Measurements from ENCODE around the gene LRP2.

LRP2 gene

DNA sequence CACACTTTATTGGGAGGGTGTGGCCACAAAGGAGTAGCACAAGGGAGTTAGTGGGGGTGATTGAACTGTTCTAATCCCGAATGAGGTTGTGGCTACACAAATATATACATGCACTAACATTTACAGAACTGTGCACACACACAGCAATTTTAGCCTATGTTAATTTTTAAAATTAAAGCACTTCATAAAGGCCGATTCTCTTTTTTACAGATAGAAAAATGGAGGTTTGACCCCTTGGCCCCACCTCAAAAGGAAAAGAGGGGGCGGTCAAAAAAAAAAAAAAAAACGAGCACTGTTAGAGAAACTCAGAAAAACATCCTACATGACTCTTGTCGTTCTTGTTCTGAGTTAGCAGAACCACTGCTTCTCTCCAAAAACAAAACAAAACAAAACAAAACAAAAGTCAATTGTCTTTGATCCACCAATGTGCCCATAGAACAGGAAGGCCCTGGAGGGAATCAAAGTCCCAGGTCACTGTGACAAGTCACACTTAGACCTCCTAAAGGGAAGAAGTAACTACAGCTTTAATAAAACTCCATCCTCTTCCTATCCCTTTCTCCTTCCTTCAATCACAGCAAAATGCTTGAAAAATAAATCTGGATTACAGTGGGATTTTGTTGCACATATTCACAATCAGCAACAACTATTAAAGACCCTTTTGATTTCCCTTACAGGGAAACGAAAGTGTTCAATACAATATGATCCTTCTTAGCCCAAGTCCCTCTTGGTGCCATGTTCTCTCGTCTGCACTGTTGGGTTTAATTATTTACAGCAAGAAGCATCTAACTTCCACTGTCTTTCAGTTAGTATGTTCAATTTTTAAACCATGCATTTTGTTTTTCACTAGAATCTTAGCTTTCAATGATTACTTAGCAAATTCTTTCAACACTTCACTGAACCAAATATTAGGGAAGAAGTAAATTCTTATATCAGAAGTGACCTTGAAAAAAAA is 16.6 kb downstream of the LRP2 start:
- no peak overlapping the region for H3K27ac ChIP-seq
- intact Hi-C loops (cut with DNase I; ENCODE audit: low total_unique reads), result no loop called here
- H3K9me3 ChIP-seq, result no peaks in the 10 kb centered on the region
- no peak for DNase-seq
- TF ChIP-seq, protein P1, sequence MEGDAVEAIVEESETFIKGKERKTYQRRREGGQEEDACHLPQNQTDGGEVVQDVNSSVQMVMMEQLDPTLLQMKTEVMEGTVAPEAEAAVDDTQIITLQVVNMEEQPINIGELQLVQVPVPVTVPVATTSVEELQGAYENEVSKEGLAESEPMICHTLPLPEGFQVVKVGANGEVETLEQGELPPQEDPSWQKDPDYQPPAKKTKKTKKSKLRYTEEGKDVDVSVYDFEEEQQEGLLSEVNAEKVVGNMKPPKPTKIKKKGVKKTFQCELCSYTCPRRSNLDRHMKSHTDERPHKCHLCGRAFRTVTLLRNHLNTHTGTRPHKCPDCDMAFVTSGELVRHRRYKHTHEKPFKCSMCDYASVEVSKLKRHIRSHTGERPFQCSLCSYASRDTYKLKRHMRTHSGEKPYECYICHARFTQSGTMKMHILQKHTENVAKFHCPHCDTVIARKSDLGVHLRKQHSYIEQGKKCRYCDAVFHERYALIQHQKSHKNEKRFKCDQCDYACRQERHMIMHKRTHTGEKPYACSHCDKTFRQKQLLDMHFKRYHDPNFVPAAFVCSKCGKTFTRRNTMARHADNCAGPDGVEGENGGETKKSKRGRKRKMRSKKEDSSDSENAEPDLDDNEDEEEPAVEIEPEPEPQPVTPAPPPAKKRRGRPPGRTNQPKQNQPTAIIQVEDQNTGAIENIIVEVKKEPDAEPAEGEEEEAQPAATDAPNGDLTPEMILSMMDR (IDR thresholded peaks at IDR 0.05), result no peak
- H3K4me3 ChIP-seq, result no peak overlapping the region
- H3K27me3 ChIP-seq, result peaks cover 0 to 5% of the 10 kb centered on the region in 2 donors
- H3K4me1 ChIP-seq, result no peaks in the 10 kb centered on the region
- no peaks in the 10 kb centered on the region for H3K36me3 ChIP-seq

DNA sequence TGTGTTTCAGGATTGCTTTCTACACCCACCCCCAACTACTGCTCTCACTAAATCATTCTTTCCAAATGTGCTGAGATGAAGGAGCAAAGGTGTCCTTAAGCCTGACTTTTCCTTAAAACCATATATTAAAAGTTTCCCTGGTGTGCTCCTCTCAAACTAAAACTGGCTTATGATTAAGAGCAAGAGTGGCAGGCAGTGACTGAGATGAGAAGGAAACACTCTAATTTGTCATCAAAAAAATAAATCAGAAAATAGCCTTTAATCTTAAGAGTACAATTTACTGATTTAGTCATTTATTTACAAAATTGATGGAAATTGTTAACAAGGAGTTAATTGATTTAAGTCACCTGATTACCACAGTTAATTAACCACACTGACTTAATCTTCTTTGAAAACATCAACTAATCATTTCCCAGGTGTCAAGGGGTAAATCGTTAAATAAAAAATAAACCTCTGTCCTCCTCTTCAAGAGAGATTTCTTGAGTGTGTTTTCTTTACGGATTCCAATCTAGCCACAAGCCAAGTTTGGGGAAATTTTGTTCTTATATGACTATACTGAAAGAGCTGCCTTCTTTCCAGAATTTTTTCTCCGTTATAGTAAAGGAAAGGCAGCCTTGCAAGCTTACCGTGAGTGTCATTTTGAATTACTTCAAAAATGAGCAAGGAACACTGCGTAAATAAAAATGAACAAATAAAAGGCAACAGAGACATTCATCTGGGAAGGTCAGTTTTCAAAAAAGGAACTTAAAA is 17.4 kb downstream of the LRP2 start:
- DNase-seq, result no peak
- Histone ChIP-seq H3K36me3 (no peaks in the 10 kb centered on the region), H3K9me3 (no peaks in the 10 kb centered on the region), H3K27me3 (peaks cover 0 to 5% of the 10 kb centered on the region in 2 donors), H3K4me1 (no peaks in the 10 kb centered on the region), H3K27ac (no peak overlapping the region), H3K4me3 (no peak overlapping the region)
- intact Hi-C loops (cut with DNase I; ENCODE audit: low total_unique reads), result no loop called here
- TF ChIP-seq, protein P1 (IDR thresholded peaks at IDR 0.05), result no peak

DNA sequence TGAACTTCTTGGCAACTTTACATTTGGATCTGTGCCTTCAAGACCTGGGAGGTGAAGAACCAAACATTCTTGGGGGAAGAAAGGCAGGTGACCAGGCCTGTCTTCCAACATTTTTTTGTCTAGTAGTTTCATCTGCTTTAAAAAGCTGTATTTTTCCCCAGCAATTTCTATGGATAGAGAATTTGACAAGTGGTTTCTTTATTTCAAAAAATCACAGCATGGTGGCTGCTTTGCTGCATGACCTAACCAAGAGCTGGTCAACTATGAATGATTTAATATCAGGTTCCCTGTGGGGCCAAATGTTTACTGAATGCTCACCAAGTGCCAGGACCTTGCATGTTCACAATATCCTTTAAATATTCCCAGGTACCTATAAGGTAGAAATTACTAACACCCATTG is 19.1 kb downstream of the LRP2 start:
- H3K27ac ChIP-seq, result no peak overlapping the region
- intact Hi-C loops (cut with DNase I; ENCODE audit: low total_unique reads), result no loop called here
- TF ChIP-seq, protein P1 (IDR thresholded peaks at IDR 0.05), result no peak
- peaks cover 0 to 5% of the 10 kb centered on the region in 2 donors for H3K27me3 ChIP-seq
- no peaks in the 10 kb centered on the region for H3K4me1 ChIP-seq
- H3K9me3 ChIP-seq, result no peaks in the 10 kb centered on the region
- DNase-seq, result no peak
- no peaks in the 10 kb centered on the region for H3K36me3 ChIP-seq
- no peak overlapping the region for H3K4me3 ChIP-seq

DNA sequence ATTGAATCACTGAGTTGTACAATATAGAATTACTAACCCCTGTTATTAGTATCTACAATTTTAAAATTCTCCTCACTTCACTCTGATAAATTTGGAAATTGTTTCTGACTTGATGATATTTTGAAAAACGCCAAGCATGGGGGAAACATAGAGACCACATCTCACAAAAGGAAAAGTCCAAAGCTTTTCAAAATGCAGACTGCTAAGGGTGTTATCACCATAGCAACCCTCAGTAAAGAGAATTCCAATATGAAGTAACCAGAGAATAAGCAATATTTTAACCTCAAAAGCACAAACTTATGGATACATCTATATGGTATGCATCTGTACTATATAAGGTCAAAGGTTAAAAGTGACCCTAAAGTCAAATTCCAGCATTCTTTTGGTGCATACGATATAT is 22.7 kb downstream of the LRP2 start:
- Histone ChIP-seq H3K27ac (no peak overlapping the region), H3K4me1 (no peaks in the 10 kb centered on the region), H3K4me3 (no peak overlapping the region), H3K27me3 (peaks cover 0 to 5% of the 10 kb centered on the region in 2 donors), H3K9me3 (no peaks in the 10 kb centered on the region), H3K36me3 (no peaks in the 10 kb centered on the region)
- TF ChIP-seq, protein P1 (IDR thresholded peaks at IDR 0.05), result no peak
- no peak for DNase-seq
- intact Hi-C loops (cut with DNase I; ENCODE audit: low total_unique reads), result no loop called here

DNA sequence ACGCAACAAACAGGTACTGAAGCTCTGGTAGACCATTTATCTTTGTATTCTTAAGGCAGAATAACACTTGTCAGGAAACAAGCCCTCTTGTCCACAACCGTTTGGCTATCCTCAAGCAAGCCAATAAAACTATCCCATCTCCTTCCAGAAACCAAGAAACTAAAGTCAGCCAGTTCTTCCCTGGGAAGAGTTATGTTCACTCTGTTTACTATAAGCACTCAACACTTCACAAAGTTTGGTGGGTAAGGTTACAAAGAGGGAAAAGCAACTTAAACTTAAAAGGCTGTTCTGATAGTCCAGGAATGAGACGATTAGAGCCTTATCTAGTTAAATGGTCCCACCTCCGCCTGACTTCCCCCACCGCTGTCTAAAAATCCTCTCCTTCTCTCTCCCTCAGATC is 25.6 kb downstream of the LRP2 start:
- Histone ChIP-seq H3K36me3 (no peaks in the 10 kb centered on the region), H3K27ac (no peak overlapping the region), H3K9me3 (no peaks in the 10 kb centered on the region), H3K27me3 (peaks cover 0 to 5% of the 10 kb centered on the region in 2 donors), H3K4me1 (no peaks in the 10 kb centered on the region), H3K4me3 (no peak overlapping the region)
- intact Hi-C loops (cut with DNase I; ENCODE audit: low total_unique reads), result no loop called here
- TF ChIP-seq, protein P1 (IDR thresholded peaks at IDR 0.05), result no peak
- no peak for DNase-seq
